ENCODE results near the gene CHCHD3. TPM values are rescaled to one million over a fixed set of nuclear protein-coding genes. Genes with fewer than 3 reads are reported as not detected.

CHCHD3 gene
- total and polyA plus RNA-seq, 2 donors from 2014 or later = 53.9 to 77.3 TPM

- Histone ChIP-seq H3K9ac (ENCODE audit: low read length in 3 of 3) (no peak overlapping the region), H3K9me3 (ENCODE audit: control insufficient read depth in 2 of 3, insufficient read depth in 1 of 3, low read length in 3 of 3) (no peaks in the 10 kb centered on the region), H3K27me3 (ENCODE audit: control insufficient read depth, insufficient read depth, low read length) (no peaks in the 10 kb centered on the region), H3K27ac (ENCODE audit: low read depth in 2 of 2, low read length in 2 of 2) (no peak overlapping the region), H3K36me3 (ENCODE audit: control insufficient read depth in 2 of 3, insufficient read depth in 3 of 3, low read length in 3 of 3) (no peaks in the 10 kb centered on the region), H3K4me1 (ENCODE audit: control insufficient read depth in 2 of 3, insufficient read depth in 2 of 3, low read depth in 1 of 3, low read length in 3 of 3) (no peaks in the 10 kb centered on the region), H3K4me3 (ENCODE audit: low read length in 3 of 3) (no peak overlapping the region)
- DNase-seq = no peak
- FAIRE-seq = no peak
- TF ChIP-seq, protein P1, sequence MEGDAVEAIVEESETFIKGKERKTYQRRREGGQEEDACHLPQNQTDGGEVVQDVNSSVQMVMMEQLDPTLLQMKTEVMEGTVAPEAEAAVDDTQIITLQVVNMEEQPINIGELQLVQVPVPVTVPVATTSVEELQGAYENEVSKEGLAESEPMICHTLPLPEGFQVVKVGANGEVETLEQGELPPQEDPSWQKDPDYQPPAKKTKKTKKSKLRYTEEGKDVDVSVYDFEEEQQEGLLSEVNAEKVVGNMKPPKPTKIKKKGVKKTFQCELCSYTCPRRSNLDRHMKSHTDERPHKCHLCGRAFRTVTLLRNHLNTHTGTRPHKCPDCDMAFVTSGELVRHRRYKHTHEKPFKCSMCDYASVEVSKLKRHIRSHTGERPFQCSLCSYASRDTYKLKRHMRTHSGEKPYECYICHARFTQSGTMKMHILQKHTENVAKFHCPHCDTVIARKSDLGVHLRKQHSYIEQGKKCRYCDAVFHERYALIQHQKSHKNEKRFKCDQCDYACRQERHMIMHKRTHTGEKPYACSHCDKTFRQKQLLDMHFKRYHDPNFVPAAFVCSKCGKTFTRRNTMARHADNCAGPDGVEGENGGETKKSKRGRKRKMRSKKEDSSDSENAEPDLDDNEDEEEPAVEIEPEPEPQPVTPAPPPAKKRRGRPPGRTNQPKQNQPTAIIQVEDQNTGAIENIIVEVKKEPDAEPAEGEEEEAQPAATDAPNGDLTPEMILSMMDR (IDR thresholded peaks at IDR 0.05; ENCODE audit: borderline replicate concordance, extremely low read depth, insufficient read depth) = no peak
- intact Hi-C loops (cut with DNase I) = no loop called here
These were observed 241.7 kb downstream of the CHCHD3 start for GRCh38 chr7:132840199-132840598.

GRCh38 chr7:132838313-132838712, 243.6 kb downstream of the CHCHD3 start:
- intact Hi-C loops (cut with DNase I) = no loop called here

DNA sequence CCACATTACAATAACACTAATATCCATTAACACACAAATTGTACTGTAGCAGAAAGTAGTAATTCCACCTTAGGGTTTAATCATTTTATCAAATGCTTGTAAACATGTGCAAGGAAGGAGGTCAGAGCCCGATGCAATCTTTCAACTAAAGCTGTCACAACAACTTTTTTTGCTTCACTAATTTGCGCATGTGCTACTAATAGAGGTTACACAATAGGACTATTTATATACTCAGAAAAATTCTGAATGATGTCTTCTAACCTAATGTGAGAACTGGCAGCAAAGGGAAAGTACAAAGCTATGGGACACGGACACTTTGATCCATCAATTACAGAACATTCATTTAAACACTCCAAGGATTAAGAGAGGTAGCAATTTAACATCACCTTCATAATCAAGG, 244.4 kb downstream of the CHCHD3 start:
- Histone ChIP-seq H3K9ac (ENCODE audit: low read length in 3 of 3) (no peak overlapping the region), H3K36me3 (ENCODE audit: control insufficient read depth in 2 of 3, insufficient read depth in 3 of 3, low read length in 3 of 3) (no peaks in the 10 kb centered on the region), H3K4me3 (ENCODE audit: low read length in 3 of 3) (no peak overlapping the region), H3K9me3 (ENCODE audit: control insufficient read depth in 2 of 3, insufficient read depth in 1 of 3, low read length in 3 of 3) (no peaks in the 10 kb centered on the region), H3K27ac (ENCODE audit: low read depth in 2 of 2, low read length in 2 of 2) (no peak overlapping the region), H3K27me3 (ENCODE audit: control insufficient read depth, insufficient read depth, low read length) (no peaks in the 10 kb centered on the region), H3K4me1 (ENCODE audit: control insufficient read depth in 2 of 3, insufficient read depth in 2 of 3, low read depth in 1 of 3, low read length in 3 of 3) (no peaks in the 10 kb centered on the region)
- TF ChIP-seq, protein P1 (IDR thresholded peaks at IDR 0.05; ENCODE audit: borderline replicate concordance, extremely low read depth, insufficient read depth) = no peak
- DNase-seq (no peak), FAIRE-seq (no peak)
- intact Hi-C loops (cut with DNase I) = no loop called here

More at GRCh38 chr7:132838313-132838712, 243.6 kb downstream of the CHCHD3 start:
- H3K9me3 ChIP-seq (ENCODE audit: control insufficient read depth in 2 of 3, insufficient read depth in 1 of 3, low read length in 3 of 3) = no peaks in the 10 kb centered on the region
- H3K27me3 ChIP-seq (ENCODE audit: control insufficient read depth, insufficient read depth, low read length) = no peaks in the 10 kb centered on the region
- H3K9ac ChIP-seq (ENCODE audit: low read length in 3 of 3) = no peak overlapping the region
- H3K4me1 ChIP-seq (ENCODE audit: control insufficient read depth in 2 of 3, insufficient read depth in 2 of 3, low read depth in 1 of 3, low read length in 3 of 3) = no peaks in the 10 kb centered on the region
- TF ChIP-seq, protein P1 (IDR thresholded peaks at IDR 0.05; ENCODE audit: borderline replicate concordance, extremely low read depth, insufficient read depth) = no peak
- no peak overlapping the region for H3K4me3 ChIP-seq (ENCODE audit: low read length in 3 of 3)
- no peak for FAIRE-seq
- no peak for DNase-seq
- H3K27ac ChIP-seq (ENCODE audit: low read depth in 2 of 2, low read length in 2 of 2) = no peak overlapping the region
- no peaks in the 10 kb centered on the region for H3K36me3 ChIP-seq (ENCODE audit: control insufficient read depth in 2 of 3, insufficient read depth in 3 of 3, low read length in 3 of 3)

DNA sequence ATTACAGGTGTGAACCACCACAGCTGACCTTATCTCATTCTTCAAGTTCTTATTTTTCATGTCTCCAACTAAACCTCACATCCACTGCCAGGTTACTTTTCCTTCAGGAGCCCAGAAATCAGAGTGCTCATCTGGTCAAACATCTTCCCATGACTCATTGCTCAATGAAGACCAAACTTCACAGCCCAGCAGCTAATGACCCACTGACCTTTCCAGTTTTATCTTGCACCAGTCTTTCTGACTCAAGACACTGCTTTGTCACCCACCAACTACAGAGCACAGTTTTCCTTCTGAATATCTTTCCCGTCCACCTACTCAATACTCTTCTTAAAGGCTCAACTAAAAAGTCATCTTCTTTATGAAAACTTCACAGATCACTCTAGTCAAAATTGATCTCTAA, 245.1 kb downstream of the CHCHD3 start:
- no peaks in the 10 kb centered on the region for H3K9me3 ChIP-seq (ENCODE audit: control insufficient read depth in 2 of 3, insufficient read depth in 1 of 3, low read length in 3 of 3)
- FAIRE-seq (no peak), DNase-seq (no peak)
- intact Hi-C loops (cut with DNase I) = no loop called here
- TF ChIP-seq, protein P1 (IDR thresholded peaks at IDR 0.05; ENCODE audit: borderline replicate concordance, extremely low read depth, insufficient read depth) = no peak
- H3K27ac ChIP-seq (ENCODE audit: low read depth in 2 of 2, low read length in 2 of 2) = no peak overlapping the region
- H3K9ac ChIP-seq (ENCODE audit: low read length in 3 of 3) = no peak overlapping the region
- no peaks in the 10 kb centered on the region for H3K4me1 ChIP-seq (ENCODE audit: control insufficient read depth in 2 of 3, insufficient read depth in 2 of 3, low read depth in 1 of 3, low read length in 3 of 3)
- H3K36me3 ChIP-seq (ENCODE audit: control insufficient read depth in 2 of 3, insufficient read depth in 3 of 3, low read length in 3 of 3) = no peaks in the 10 kb centered on the region
- no peak overlapping the region for H3K4me3 ChIP-seq (ENCODE audit: low read length in 3 of 3)
- H3K27me3 ChIP-seq (ENCODE audit: control insufficient read depth, insufficient read depth, low read length) = no peaks in the 10 kb centered on the region

Measured in kidney (tissue), 14 donors.